Activated naive CD4-positive, alpha-beta T cell treated with anti-CD3 and anti-CD28 coated beads, Interleukin-2, amount 50 U/mL, for 16 hours (primary cell): Measurements from ENCODE around the gene MAPK12.
"Not testable (repeated sequence)": the region's sequence is repeated elsewhere in the genome, so short reads cannot be mapped to it uniquely, and the experiment has no call there.

Experiments
- DNase-seq: peaks from one replicate; pipeline ENCODE4 v3.0.0-alpha.2; 2020

Gene MAPK12

GRCh38 chr22:50280708-50281383 is 19.4 kb upstream of the MAPK12 start:
- no peak for DNase-seq

GRCh38 chr22:50280022-50280707 is 18.7 kb upstream of the MAPK12 start:
- no peak for DNase-seq

- no peak for DNase-seq
Observed at GRCh38 chr22:50278956-50279619, 17.6 kb upstream of the MAPK12 start.

GRCh38 chr22:50278461-50278860 is 17.0 kb upstream of the MAPK12 start:
- DNase-seq: no peak

- DNase-seq: no peak
Observed at GRCh38 chr22:50277761-50278160, 16.3 kb upstream of the MAPK12 start.

GRCh38 chr22:50276143-50276542 is 14.7 kb upstream of the MAPK12 start:
- DNase-seq: no peak

- DNase-seq: no peak
Observed at GRCh38 chr22:50275181-50276055, 13.9 kb upstream of the MAPK12 start.

- DNase-seq: no peak
Observed at GRCh38 chr22:50274771-50275170, 13.3 kb upstream of the MAPK12 start.

- peak; percentile 51 for DNase-seq
Observed at GRCh38 chr22:50274311-50274710, 12.8 kb upstream of the MAPK12 start.

- DNase-seq: not testable (repeated sequence)
Observed at GRCh38 chr22:50273781-50274180, 12.3 kb upstream of the MAPK12 start.

GRCh38 chr22:50273352-50273751 is 11.9 kb upstream of the MAPK12 start:
- DNase-seq: not testable (repeated sequence)

- DNase-seq: no peak
Observed at GRCh38 chr22:50272044-50272802, 10.7 kb upstream of the MAPK12 start.

GRCh38 chr22:50271519-50271970 is 10.1 kb upstream of the MAPK12 start:
- peak; percentile 60 for DNase-seq

GRCh38 chr22:50270666-50271394 is 9.3 kb upstream of the MAPK12 start:
- peak; percentile 69 for DNase-seq

- peak; percentile 73 for DNase-seq
Observed at GRCh38 chr22:50269970-50270665, 8.6 kb upstream of the MAPK12 start, which contains the start of gene MAPK11. TSS of gene MAPK11 (minus strand) at chr22:50270380. CDS start at chr22:50270292, 88 bp downstream.

GRCh38 chr22:50269573-50269969 is 8.1 kb upstream of the MAPK12 start:
- no peak for DNase-seq

GRCh38 chr22:50268655-50269113 is 7.2 kb upstream of the MAPK12 start:
- DNase-seq: no peak

GRCh38 chr22:50267591-50268390 is 6.3 kb upstream of the MAPK12 start:
- DNase-seq: peak; percentile 63

- DNase-seq: no peak
Observed at GRCh38 chr22:50266994-50267393, 5.5 kb upstream of the MAPK12 start.
